VCaP (cell line): ENCODE results near the gene AATK.

ENCODE experiments used
- H3K27ac ChIP-seq: fragments of 450-650 bp; 2 replicates; pipeline ENCODE4 v1.5.1; 2017
- CTCF ChIP-seq: fragments of 450-650 bp; conservative IDR thresholded peaks from 2 replicates; pipeline ENCODE4 v1.5.1; 2017; ENCODE audit warnings: mild to moderate bottlenecking, moderate library complexity

Gene AATK

GRCh38 chr17:81070541-81071246 lies 95.3 kb downstream of the AATK start:
- TF ChIP-seq CTCF, result no peak
- H3K27ac ChIP-seq, result no peak overlapping the region

GRCh38 chr17:81069135-81069645 lies 96.8 kb downstream of the AATK start:
- no peak overlapping the region for H3K27ac ChIP-seq
- TF ChIP-seq CTCF, result no peak

GRCh38 chr17:81068411-81069134 lies 97.4 kb downstream of the AATK start:
- H3K27ac ChIP-seq, result no peak overlapping the region
- no peak for TF ChIP-seq CTCF

- TF ChIP-seq CTCF, result no peak
- H3K27ac ChIP-seq, result no peak overlapping the region; the same call in 1 of the 2 replicates
These were observed 98.6 kb downstream of the AATK start for GRCh38 chr17:81067391-81067811.
